Measurements from ENCODE around the gene TSPEAR.

DNA sequence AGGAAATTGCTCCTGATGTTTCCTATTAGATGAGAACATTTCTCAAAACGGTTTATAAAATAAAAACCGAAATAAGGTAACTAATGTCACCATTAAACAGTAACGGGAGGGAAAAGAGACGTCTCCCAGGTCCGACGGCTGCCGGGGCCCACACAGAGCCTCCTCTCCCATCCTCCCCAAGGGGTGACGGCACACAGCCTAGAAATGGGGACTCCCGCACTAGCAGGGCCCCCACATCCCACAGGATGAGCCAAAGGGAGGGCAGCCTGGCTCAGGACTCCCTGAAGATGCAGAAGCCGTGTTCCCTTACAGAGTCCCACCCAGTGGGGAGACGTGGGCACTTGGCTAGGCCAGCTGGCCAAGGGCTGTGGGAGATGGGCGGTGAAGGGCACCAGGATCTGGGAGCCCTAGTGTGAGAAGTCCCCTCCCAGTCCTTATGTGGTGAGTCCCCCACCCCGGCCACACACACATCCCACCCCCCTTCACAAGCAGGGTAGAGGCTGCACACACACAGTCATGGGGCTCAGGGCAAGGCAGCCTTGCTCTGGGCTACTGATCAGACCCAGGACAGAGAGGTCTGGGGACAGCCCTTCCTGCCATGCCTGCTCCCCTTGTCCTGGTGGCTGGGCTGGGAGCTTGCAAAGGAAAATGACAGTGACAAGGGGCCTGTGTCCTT lies 156.0 kb downstream of the TSPEAR start:
- TF ChIP-seq, protein P1, sequence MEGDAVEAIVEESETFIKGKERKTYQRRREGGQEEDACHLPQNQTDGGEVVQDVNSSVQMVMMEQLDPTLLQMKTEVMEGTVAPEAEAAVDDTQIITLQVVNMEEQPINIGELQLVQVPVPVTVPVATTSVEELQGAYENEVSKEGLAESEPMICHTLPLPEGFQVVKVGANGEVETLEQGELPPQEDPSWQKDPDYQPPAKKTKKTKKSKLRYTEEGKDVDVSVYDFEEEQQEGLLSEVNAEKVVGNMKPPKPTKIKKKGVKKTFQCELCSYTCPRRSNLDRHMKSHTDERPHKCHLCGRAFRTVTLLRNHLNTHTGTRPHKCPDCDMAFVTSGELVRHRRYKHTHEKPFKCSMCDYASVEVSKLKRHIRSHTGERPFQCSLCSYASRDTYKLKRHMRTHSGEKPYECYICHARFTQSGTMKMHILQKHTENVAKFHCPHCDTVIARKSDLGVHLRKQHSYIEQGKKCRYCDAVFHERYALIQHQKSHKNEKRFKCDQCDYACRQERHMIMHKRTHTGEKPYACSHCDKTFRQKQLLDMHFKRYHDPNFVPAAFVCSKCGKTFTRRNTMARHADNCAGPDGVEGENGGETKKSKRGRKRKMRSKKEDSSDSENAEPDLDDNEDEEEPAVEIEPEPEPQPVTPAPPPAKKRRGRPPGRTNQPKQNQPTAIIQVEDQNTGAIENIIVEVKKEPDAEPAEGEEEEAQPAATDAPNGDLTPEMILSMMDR (IDR thresholded peaks at IDR 0.05), result no peak
- TF ChIP-seq POLR2A (IDR thresholded peaks at IDR 0.05), result no peak
